GM11168 (cell line): Measurements from ENCODE around the gene RPS6KA5.
"Not testable (repeated sequence)": the region's sequence is repeated elsewhere in the genome, so short reads cannot be mapped to it uniquely, and the experiment has no call there.

Experiments
- in situ Hi-C: fragments of 300-500 bp; cut with MboI; formaldehyde crosslinking; loops from one replicate; pipeline ENCODE4 v1.12.0; 2022; ENCODE audit warnings: low sequenced_read_pairs; ENCODE audit not compliant: unreplicated experiment

The RPS6KA5 gene

GRCh38 chr14:91060351-91061055 is at the start of gene RPS6KA5:
TSS of gene RPS6KA5 (minus strand) at chr14:91060641. CDS start at chr14:91060434, 207 bp downstream.
- in situ Hi-C loops = no loop called here

GRCh38 chr14:91108941-91109611 is 48.6 kb upstream of the RPS6KA5 start:
- in situ Hi-C loops = no loop called here

DNA sequence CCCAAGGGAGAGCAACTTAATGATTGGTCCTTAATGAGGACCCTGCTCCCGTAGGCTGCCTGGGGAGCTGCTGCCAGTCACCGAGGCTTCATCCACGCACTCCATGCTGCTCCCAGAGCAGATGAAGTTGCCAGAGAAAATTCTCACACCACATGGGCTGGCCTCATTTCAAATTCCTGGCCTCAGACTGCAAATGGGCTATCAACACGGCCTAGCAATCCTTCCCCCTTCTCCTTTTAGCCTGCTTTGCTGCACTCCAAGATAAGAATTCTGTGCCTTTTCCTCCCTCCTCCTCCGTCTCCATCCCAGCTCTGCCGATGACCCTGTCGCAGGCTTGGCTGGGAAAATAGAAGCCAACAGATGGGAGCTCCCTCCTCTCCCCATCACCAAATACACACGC is 42.7 kb upstream of the RPS6KA5 start:
- in situ Hi-C loops = no loop called here

DNA sequence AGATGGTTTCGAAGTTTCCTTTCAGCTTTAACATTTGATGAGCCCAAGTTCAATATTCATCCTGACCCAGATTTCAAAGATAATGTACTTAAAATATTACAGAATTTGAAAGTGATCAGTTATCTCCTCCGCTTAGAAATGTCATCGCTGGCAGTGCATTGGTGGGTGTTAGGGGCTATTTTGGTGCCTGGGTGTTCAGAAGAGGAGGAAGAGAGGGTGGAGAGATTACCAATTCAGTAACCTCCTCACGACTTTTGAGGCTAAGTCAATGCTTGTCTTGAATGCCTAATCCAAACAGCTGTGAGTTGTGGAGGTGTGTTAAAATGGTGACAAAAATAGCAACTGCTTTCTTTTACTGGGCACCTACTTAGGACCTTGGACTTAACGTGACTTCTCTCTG is 39.7 kb upstream of the RPS6KA5 start:
- in situ Hi-C loops = no loop called here

DNA sequence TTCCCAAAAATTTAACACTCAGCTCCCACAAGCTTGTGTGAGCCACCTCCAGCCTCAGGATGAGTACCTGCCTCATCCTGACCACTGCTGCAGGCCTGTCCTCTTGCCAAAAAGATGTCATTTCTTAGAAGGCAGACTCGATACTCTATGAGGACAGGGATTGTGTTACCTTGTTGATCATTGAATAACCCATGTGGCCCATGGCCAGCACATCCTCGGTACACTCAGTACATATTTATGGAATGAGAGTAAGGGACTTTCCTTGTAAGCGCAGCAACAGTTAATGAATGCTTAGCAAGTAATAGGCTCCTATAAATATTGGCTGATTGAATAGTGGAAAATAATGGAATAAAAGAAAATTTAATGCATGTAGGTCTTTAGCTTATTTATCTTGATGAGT is 38.1 kb upstream of the RPS6KA5 start:
- in situ Hi-C loops = no loop called here

DNA sequence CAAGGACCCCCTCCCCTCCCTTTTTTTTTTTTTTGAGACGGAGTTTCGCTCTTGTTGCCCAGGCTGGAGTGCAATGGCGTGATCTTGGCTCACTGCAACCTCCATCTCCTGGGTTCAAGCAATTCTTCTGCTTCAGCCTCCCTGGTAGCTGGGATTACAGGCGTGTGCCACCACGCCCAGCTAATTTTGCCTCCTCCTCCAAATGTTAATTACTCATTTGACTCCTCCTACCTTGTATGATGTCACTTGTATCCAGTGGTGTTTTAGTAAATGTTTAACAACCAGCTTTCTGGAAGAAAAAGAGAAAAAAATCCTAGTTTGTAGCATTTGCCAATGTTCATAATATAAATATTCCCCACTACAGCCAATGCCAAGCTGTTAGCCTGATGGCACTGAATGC is 37.2 kb upstream of the RPS6KA5 start:
- in situ Hi-C loops = not testable (repeated sequence)

- in situ Hi-C loops = no loop called here
Measured at GRCh38 chr14:91095178-91095577, 34.7 kb upstream of the RPS6KA5 start.

DNA sequence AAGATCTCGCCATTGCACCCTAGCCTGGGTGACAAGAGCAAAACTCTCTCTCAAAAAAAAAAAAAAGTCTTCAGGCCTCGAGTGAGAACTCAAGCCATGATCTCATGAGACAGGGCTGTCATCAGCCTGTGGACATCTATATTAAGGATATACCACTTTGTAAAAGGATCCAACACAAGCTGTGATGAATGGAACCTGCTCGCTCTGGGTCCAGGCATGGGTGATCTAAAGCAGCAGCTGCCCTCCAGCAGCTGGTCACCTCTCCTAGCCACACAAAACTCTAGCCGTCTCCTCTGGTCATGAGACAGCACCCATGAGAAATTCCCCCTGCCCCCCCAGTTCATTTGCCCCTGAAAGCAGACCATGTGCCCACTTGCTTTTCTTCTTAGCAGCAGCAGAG is 34.3 kb upstream of the RPS6KA5 start:
- in situ Hi-C loops = no loop called here

- in situ Hi-C loops = not testable (repeated sequence)
Measured at GRCh38 chr14:91093743-91094472, 33.5 kb upstream of the RPS6KA5 start.

DNA sequence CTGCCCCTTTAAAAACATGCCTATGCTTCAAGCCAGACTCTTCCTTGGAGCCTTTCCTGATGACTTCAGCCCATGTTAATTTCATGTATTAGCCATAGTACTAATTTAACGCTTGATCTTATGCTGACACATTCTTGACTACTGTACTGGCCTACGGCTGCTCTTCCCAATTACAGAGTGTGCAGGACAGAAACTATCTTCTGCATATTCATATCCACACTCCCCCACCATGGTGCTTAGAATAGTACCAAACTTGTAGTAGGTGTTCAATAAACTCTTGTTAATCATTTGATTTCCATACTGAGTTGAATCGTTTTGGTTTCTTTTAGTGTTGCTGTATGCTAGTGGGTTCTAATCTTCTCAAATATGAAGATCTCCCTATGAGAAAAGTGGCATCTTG is 31.6 kb upstream of the RPS6KA5 start:
- in situ Hi-C loops = no loop called here

- in situ Hi-C loops = no loop called here
Measured at GRCh38 chr14:91090743-91091142, 30.3 kb upstream of the RPS6KA5 start.

GRCh38 chr14:91089958-91090535 is 29.6 kb upstream of the RPS6KA5 start:
- in situ Hi-C loops = no loop called here

DNA sequence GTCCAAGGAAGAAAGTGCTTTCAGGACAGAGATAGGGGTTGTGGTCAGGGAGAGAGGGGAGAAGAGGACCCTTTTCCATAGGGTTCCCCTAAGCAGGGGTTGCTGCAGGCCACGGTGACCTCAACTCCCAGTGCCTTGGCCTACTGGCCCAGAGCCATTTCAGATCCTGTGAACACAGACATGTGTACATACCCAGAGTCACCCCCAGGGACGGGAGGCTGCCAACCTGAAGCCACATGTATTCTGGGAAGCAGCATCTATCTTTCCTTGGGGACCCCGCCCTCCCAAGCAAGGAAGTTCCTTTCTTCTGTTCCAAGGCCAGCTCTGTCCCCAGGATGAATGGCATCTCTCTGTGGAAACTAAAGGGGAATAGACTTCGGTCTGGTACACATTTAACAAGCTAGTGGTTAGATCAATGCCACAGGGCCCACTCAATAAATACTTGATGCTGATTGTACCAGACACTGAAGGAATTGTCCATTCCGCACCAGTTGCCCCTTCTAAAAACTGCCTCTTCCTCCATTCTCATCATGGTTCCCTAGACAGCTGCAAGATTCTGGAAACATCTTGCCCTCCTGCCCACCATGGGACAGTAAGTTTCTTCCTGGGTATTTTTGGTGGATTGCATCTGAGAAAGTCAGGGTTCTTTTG is 28.3 kb upstream of the RPS6KA5 start:
- in situ Hi-C loops = no loop called here

DNA sequence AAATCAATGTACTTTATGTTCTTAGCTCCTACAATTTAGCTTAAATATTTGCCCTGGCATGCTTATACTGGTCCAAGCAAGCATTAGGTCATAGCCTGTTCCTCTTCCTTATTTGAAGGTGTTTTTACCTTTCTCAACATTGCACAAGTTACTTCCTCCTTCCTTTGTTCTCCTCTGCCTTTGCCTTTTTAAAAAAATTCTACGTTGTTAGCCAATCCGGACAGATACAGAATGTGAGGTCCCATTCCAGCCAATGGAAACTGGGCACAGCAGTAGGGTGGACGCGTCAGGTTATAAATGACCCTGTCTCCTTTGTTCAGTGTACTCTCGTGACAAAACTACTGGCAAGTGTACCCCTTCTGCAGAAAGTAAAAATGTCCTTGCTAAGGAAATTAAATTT is 27.0 kb upstream of the RPS6KA5 start:
- in situ Hi-C loops = not testable (repeated sequence)

- in situ Hi-C loops = no loop called here
Measured at GRCh38 chr14:91084516-91084915, 24.1 kb upstream of the RPS6KA5 start.

DNA sequence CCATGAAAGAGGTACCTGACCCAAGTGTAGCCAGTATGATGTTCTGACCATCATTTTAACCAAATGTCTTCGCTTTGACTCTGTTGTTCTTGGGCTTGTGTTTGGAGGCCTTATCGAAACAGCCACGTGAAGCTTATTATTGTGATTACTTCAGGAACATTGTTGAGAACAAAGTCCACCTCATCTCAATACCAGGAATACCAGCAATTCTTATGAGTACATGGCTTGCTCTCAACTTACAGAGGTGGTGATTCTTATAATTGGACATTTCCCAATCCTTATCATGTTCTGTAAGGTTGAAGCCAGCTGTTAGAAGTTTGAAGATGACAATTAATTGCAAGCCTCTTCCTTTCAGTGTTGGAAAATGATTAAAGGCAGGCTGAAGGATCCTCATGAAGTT is 21.8 kb upstream of the RPS6KA5 start:
- in situ Hi-C loops = no loop called here

- in situ Hi-C loops = no loop called here
Measured at GRCh38 chr14:91080071-91080470, 19.6 kb upstream of the RPS6KA5 start.

DNA sequence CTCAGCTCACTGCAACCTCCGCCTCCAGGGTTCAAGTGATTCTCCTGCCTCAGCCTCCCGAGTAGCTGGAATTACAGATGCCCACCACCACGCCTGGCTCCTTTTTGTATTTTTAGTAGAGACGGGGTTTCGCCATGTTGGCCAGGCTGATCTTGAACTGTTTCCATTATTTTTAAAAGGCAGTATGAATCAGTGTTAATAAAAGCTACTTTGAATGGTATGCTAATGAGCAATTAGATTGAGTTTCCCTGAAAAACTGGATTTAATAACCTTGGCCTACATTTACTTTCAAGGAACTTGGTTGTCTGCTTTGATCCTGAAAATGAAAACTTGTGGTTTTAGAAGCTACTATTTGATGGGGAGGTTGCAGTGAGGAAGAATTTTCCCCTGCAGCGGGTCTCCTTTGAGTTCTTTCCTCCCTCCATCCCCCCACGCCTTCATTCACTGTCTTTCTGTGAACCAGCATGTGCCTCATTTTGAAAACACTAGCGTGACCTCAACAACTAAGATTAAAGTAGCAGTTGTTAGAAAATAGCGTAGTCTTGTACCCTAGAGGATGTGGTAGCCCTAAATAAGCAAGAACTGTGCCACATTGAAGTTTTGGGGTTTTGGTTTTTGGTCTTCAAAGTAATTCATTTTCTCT is 17.8 kb upstream of the RPS6KA5 start:
- in situ Hi-C loops = no loop called here

DNA sequence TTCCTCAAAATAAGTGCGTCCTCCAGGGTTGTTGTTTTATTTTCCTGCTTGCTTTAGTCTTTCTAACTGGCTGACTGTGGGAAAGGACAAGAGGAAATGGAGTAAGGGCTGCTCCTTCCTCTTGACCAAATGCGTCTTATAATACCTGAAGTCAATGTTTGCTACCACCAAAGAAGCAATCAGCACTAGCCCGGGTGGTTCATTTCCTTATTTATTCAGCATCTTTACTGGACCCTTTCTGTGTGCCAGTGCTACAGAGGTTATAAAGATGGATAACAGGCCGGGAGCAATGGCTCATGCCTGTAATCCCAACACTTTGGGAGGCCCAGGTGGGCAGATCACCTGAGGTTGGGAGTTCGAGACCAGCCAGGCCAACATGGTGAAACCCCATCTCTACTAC is 15.1 kb upstream of the RPS6KA5 start:
- in situ Hi-C loops = no loop called here

DNA sequence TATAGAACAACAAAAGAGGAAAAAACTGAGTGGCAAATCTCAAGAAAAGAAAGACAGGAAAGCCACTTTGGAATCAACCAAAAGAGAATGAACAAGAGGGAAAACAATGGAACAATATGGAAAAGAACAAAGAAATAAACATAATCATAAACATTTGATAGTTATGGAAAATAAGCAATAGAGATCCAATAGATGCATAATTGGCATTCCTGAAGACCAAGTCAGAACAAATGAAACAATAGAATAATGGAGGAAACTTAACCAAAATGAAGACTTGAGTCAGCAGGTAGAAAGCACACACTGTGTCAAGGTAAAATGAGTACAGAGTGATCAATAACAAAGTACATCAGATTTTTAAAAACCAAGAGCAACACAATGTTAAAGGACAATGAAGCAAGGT is 10.1 kb upstream of the RPS6KA5 start:
- in situ Hi-C loops = no loop called here
